Neural progenitor cell (in vitro differentiated cells): ENCODE measurements around the gene PYGM.

Experiments used
- EZH2phosphoT487 ChIP-seq: fragments of 200-600 bp; sonication (generic); IDR thresholded peaks from 2 replicates; pipeline ENCODE4 v1.6.1; 2017; ENCODE audit warnings: antibody characterized with exemption
- TF ChIP-seq, protein P1 (sequence below): fragments of 200-600 bp; sonication (generic); IDR thresholded peaks from 2 replicates; pipeline ENCODE4 v1.5.1; 2017; ENCODE audit warnings: antibody characterized with exemption, mild to moderate bottlenecking

DNA sequence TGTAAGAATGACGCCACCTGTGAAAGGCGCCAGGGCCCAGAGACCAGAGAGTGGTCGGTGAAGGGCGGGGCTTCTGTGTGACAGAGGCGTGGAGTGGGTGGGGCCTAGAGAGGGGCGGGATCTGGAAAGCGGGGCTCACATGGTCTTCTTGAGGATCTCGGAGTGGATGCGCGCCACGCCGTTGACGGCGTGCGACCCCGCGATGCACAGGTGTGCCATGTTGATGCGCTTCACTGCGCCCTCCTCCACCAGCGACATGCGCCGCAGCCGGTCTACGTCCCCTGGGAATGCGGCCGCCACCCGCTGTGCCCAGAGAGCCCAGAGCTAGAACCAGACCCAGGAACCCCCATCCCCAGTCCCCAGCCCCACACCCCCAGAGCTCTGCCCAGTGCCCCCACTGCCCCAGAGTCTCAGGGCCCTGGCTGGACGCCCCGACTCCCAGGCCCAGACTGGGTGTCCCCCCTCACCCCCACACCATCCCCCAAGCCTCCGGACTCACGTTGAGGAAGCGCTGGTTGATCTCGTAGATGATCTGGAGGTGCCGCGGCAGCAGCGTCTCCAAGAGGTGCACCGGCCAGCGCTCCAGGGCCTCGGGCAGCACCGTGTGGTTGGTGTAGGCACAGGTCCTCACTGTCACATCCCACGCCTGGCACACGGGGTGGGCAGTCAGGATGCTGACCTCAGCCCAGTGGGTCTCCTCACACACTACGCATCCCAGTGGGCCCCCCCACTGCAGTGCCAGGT, 6.2 kb downstream of the PYGM start:
- no peak for TF ChIP-seq EZH2phosphoT487
- TF ChIP-seq, protein P1, sequence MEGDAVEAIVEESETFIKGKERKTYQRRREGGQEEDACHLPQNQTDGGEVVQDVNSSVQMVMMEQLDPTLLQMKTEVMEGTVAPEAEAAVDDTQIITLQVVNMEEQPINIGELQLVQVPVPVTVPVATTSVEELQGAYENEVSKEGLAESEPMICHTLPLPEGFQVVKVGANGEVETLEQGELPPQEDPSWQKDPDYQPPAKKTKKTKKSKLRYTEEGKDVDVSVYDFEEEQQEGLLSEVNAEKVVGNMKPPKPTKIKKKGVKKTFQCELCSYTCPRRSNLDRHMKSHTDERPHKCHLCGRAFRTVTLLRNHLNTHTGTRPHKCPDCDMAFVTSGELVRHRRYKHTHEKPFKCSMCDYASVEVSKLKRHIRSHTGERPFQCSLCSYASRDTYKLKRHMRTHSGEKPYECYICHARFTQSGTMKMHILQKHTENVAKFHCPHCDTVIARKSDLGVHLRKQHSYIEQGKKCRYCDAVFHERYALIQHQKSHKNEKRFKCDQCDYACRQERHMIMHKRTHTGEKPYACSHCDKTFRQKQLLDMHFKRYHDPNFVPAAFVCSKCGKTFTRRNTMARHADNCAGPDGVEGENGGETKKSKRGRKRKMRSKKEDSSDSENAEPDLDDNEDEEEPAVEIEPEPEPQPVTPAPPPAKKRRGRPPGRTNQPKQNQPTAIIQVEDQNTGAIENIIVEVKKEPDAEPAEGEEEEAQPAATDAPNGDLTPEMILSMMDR, result no peak
